Suppressor macrophage treated with lipopolysaccharide for 4 hours (primary cell): ENCODE measurements around the gene MIR17HG.
A peak's percentile ranks its signal among the peaks of the same experiment; 100 is the strongest.
"Not testable (repeated sequence)": the region's sequence is repeated elsewhere in the genome, so short reads cannot be mapped to it uniquely, and the experiment has no call there.

Source experiments
- DNase-seq: peaks from one replicate; pipeline ENCODE4 v3.0.0-alpha.2; 2020

Gene MIR17HG

GRCh38 chr13:91347996-91348905 is 764 bp downstream of the MIR17HG start:
- peak; percentile 66 for DNase-seq

DNA sequence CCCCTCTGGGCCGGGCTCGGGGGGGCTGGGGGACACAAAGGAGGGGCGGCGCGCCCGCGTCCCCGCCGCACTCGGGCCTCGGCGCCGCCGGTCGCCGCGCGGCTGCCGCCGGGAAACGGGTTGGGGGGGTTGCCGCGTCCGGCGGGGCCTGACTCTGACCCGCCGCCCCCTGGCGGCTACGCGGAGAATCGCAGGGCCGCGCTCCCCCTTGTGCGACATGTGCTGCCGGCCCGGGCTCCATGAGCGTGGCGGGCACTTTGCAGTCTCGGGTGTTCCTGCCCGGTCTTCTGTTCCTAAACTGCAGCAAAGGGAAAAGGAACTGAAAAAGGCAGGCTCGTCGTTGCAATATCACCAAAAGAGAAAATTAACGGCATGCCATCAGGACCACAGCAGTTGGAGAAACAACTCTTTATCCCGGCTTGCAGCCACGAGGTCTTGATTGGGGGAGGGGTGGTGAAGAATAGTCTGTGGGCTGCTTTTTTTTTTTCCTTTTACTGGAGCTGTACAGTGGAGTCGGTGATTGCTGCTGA is 1.5 kb downstream of the MIR17HG start:
- DNase-seq: peak; percentile 95

DNA sequence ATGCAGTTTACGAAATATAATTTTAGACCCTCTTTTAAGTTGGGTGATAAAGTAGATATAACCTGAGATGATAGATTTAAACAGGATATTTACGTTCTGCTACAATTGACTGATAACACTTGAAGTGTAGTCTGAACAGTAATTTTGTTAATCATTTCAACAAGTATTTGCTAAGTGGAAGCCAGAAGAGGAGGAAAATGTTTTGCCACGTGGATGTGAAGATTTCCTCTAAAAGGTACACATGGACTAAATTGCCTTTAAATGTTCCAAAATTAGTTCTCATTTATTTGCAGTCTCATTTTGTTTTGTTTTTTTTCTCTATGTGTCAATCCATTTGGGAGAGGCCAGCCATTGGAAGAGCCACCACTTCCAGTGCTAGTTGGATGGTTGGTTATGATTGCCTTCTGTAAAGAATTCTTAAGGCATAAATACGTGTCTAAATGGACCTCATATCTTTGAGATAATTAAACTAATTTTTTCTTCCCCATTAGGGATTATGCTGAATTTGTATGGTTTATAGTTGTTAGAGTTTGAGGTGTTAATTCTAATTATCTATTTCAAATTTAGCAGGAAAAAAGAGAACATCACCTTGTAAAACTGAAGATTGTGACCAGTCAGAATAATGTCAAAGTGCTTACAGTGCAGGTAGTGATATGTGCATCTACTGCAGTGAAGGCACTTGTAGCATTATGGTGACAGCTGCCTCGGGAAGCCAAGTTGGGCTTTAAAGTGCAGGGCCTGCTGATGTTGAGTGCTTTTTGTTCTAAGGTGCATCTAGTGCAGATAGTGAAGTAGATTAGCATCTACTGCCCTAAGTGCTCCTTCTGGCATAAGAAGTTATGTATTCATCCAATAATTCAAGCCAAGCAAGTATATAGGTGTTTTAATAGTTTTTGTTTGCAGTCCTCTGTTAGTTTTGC is 2.8 kb downstream of the MIR17HG start:
- DNase-seq: no peak

DNA sequence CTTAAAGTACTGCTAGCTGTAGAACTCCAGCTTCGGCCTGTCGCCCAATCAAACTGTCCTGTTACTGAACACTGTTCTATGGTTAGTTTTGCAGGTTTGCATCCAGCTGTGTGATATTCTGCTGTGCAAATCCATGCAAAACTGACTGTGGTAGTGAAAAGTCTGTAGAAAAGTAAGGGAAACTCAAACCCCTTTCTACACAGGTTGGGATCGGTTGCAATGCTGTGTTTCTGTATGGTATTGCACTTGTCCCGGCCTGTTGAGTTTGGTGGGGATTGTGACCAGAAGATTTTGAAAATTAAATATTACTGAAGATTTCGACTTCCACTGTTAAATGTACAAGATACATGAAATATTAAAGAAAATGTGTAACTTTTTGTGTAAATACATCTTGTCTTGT is 3.6 kb downstream of the MIR17HG start:
- no peak for DNase-seq

GRCh38 chr13:91351980-91352379 is 4.5 kb downstream of the MIR17HG start:
- DNase-seq: no peak

GRCh38 chr13:91352891-91353290 is 5.4 kb downstream of the MIR17HG start:
- DNase-seq: not testable (repeated sequence)

DNA sequence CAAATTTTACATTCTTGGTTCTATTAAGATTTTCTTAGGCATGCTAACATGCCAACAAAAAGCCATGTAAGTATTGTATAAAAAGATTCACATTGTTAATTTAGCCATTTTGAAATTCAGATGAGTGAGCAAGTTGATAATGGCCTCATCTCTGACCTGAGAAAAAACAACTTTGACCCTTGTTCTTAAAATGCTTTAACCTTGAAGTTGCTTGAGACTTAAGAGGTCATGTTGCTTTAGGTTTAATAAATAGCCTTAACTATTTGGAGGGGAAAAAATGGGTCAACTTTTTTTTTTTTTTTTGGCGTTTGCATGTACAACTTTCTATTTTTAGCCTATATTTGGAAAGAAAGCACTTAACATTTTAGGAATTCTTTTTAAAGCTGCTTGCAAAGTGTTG is 6.0 kb downstream of the MIR17HG start:
- DNase-seq: no peak

DNA sequence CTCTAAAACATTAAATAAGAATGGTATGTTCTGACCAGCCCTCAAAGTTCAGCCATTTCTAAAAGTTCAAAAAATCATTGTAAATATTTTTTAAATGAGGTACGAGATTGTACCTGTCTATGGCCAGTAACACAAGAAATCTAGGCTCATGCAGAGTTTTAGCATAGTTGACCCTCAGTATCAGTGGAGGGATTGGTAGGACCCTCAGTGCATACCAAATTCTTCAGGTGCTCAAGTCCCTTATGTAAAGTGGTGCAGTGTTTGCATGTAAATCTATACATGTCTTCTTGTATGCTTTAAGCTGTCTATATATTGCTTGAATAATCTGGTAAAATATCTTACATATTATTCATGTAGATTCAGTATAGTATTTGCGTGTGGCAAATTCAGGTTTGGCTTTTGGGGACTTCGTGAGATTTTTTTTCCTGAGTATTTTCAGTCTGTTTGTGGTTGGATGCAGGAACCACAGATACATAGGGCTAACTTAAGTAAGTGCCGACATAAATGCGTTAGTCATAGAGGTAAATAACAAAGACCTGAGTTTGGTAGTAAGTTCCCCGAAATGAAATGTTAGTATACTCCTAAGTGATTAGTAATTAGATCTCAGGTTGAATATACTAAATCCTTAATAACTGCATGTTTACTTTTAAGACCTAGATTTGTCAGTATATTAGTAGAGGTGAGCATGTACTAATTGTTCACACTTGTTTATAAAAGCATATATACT is 7.8 kb downstream of the MIR17HG start:
- DNase-seq: no peak

GRCh38 chr13:91355826-91356710 is 8.6 kb downstream of the MIR17HG start:
- DNase-seq: no peak

DNA sequence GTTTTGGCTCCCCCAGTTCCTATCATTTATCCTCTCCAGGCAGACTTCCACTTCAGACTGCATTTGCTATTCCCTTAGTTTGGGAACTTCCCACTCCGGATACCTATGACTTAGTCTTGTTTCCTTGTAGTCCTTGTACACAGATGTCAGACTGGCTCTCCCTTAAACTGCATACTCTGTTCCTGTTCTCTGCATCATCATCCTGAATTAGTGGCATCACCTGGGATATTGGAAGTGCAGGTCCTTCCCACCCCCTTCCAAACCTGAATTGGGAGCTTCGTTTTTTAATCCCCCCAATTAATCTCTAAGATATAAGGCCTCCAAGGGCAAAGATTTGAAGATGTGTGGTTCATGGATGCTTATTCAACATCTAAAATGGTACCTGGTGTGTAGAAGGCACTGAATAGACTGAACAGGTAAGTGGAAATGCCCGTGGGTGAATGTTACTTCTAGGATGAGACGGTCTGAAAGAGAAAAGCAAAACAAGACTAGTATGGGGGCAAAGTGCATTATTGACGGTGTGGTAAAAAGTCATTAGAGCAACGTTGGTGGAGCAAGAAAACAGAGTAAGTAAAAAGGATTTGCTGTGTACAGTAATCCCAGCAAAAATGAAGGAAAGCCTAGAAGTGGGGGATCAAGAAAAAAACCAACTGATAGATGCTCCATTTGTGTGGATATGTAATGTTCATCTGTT is 9.6 kb downstream of the MIR17HG start:
- no peak for DNase-seq

- DNase-seq: no peak
These were observed 10.3 kb downstream of the MIR17HG start for GRCh38 chr13:91357613-91358386.

DNA sequence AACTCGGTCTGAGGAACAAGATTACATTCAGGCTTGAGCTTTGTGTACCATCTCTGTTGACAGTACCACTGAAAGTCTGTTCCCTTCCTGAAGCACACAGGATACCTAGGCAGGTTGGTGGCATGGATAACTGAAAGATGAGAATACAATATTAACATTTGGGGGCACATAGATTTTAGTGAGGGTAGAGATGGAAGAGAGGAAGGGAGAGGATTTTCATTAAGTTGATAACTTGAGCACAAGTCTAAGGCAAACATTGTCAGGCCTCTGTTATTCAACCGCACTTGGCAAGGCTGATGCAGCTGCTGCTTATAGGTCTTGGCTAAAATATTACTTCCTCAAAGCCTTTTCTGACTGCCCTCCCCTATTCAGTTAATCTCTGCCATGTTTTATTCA is 10.9 kb downstream of the MIR17HG start:
- no peak for DNase-seq

DNA sequence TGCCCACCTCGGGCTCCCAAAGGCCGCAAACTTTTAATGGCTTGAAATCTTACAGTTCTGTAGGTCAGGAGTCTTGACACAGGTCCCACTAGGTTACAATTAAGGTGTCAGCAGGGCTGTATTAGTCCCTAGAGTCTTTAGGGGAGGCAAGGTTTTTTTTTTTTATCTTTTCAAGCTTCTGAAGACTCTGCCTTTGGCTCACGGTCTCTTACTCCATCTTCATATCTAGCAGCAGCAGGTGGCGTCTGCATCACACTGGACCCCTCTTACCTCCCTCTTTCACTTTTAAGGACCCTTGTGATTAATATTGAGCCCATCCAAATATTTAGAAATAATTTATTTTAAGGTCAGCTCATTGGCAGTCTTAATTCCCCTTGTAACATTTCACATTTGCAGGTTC is 11.6 kb downstream of the MIR17HG start:
- no peak for DNase-seq

DNA sequence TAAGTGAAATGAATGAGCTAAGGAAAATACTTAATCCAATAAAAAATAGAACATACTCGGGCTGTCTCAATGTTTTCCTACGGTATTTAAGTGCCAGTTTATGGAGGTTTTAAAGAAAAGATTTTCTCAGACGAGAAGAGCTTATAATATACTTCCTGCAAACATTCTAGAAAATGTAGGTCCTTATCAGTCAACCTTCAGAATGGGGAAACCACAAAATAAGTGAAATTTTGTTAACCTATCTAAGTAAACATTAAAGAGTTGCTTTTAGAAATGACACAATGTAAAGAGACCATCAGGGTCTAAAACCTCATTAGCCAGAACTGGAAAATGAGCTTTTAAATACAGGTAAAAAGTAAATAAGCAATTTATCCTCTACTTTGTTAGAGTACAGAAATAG is 12.1 kb downstream of the MIR17HG start:
- DNase-seq: no peak

DNA sequence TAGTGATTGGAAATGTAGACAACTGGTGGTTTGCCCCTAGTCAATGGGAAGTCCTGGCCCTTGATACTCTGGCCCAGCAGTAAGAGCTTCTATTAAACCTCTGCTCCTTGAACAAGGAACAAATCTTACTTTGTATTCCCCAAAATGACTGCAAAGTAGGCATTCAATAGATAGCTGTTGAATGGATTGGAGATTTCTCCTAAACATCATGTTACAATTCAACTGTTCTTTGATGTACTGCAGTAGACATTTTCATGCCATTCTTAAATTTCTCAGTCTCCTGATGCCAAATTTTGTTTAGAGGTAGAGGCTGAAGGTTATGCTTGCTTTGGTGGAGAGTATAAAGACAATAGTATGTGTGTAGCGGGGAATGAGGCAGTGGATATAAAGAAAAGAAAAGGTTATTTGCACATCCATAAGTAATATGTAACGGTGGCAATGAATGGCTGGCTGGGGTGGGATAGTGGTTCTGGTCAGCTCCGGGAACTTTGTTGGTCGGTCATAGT is 12.8 kb downstream of the MIR17HG start:
- no peak for DNase-seq

DNA sequence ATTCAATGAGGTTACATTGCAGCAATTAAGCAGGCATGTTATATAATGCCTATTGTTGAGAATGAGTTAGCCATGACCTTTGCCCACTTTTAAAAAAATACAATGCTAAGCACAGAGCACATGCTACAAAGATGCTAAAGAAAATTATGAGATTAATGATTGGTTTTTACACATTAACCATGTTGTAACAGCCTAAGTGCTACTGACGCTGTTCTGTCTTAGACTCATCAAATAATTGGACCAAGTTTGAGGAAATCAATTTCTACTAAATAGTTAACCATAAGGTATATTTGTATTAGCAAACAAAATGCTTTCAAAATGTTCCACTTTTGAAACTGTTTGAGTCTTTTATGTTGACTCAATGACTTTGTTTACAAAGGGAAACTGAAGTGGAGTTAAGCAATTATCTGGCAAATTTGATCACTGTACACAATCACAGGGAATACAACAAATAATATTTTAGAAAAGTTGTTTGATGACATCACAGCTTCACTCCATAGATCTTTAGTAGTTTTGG is 14.3 kb downstream of the MIR17HG start:
- DNase-seq: no peak

DNA sequence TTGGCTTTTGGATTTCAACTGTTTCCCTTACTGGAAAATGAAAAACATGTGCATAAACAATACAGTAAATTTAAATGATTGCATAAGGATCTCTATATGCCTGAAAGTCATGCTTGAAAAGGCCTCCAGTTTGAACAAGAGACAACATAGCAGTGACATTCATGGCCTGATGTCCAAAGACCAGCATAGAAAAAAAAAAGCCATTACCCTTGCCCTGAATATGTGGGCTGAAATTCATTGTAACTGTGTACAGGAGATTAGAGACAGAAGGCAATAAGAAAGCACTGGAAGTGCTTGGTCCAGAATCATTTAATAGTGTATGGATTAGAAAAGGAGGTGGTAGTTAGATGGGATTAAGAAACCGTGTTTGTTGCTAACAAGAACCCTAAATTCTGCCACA is 15.4 kb downstream of the MIR17HG start:
- DNase-seq: no peak

- DNase-seq: no peak
These were observed 20.6 kb downstream of the MIR17HG start for GRCh38 chr13:91368101-91368500.

GRCh38 chr13:91368676-91369440 is 21.4 kb downstream of the MIR17HG start:
- no peak for DNase-seq
